ENCODE results near the gene CELF2.
"Not testable (repeated sequence)": the region's sequence is repeated elsewhere in the genome, so short reads cannot be mapped to it uniquely, and the experiment has no call there.

The CELF2 gene

GRCh38 chr10:11364241-11364640 lies 346.6 kb downstream of the CELF2 start:
- DNase-seq: no peak

DNA sequence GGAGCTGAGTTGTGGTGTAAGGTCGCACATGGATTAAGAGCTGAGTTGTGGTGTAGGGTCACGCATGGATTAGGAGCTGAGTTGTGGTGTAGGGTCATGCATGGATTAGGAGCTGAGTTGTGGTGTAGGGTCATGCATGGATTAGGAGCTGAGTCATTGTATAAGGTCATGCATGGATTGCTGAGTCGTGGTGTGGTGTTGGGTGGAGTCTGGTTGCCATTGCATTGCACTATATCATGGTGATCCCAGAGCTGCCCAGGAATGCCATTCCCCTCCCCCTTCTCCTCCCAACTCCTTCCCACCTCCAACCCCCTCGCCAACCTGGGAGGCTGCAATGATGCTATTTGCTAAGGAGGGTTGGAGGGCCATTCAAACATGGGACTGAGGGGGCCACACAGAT lies 349.2 kb downstream of the CELF2 start:
- DNase-seq: not testable (repeated sequence)

- no peak for DNase-seq
These were observed 349.8 kb downstream of the CELF2 start for GRCh38 chr10:11367505-11367904.

DNA sequence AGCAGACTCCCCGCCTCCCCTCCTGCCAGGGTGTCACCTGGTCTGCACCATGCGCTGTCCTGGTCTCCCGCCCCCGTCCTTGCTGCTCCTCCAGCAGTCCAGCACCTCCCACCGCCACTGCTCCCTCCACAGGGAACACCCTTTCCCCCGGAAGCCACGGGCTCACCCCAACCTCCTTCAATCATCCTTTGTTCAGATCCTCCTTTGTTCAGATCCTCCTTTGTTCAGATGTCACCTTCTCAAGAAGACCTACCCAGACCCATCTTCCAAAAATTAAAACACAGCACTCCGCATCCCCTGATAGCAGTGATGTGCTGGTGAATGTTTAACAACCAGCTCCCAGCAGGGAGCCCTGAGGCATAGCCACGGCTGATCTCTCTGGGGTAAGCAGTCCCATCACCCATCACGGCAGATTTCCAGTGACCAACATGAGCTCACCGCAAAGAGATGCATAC lies 356.1 kb downstream of the CELF2 start:
- no peak for DNase-seq

DNA sequence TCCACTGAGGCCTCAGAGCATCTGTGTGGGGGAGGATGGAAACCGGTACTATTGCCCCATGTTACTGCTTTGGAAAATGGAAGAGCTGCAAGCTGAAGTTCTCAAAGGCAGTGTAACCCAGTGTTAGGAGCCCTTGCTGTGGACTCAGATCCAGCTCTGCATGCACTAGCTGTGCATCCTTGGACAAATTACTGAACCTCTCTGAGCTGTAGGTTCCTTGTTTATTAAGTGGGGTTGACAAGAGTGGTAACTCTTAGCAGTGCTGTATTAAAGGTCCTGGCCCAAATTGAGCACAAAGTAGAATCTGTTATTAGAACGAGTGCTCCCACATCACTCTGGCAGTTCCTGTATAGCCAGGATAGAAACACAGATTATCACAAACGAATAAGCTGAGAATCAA lies 359.6 kb downstream of the CELF2 start:
- DNase-seq: no peak

DNA sequence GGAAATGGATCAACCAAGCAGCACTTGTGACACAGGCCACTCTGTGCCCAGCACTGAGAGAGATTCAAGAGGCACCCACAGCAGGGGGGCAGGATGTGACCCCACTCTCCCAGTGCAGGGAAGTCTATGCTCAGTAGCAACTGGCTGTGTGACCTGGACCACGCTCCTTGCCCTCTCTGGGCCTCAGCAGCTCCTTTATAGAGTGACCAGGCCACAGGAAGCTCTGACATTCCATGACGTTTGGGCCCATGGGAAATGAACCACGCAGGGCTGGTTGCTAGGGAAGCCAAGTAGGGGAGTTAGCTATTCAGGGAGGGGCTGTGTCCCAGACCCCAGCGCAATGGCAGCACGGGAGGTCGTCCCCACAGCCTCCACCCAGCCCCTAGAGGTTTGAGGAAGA lies 361.2 kb downstream of the CELF2 start:
- peak; percentile 44 for DNase-seq

- DNase-seq: no peak
These were observed 362.1 kb downstream of the CELF2 start for GRCh38 chr10:11379771-11380170.

DNA sequence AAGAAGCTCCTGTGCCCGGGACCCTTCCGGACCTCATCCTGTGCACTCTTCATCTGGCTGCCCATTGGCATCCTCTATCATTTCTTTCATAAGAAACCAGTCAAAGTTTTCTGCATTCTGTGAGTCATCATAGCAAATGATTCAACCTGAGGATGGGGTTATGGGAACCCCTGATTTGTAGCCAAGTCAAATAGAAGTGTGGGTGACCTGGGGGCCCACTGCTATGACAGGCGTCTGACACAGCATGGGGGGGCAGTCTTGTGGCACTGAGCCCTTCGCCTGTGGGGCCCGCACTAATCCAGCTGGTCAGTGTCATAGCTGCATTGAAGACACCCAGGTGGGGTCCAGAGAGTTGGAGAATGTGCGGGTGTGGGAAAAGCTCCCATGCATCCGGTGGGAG lies 363.4 kb downstream of the CELF2 start:
- DNase-seq: no peak

- no peak for DNase-seq
These were observed 363.8 kb downstream of the CELF2 start for GRCh38 chr10:11381511-11381910.

DNA sequence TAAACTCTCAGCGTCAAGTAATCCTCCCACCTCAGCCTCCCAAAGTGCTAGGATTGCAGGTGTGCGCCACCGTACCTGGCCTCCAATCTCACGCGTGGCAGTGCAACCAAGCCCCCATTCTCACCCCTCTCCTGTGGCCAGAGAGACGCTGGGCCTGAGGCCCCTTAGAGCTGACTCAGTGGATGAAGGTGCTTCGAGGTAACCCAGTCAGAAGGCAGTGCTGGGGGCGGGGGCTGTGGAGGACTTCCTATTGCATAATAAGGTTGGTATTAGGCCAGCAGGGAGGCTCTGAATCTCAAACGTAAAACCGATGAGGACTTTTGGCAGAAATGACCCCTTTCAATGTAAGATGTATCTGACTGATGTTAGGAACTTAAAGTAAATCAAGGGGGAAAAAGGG lies 364.5 kb downstream of the CELF2 start:
- no peak for DNase-seq

- DNase-seq: no peak
These were observed 368.4 kb downstream of the CELF2 start for GRCh38 chr10:11386044-11386443.

Data from right hindlimb (tissue), 1 donor.